Measurements from ENCODE around the gene LGALS9.

GRCh38 chr17:27654136-27654535 is 23.1 kb downstream of the LGALS9 start:
- TF ChIP-seq CTCF (IDR thresholded peaks at IDR 0.05) (no peak), POLR2A (IDR thresholded peaks at IDR 0.05) (no peak)

Data from esophagus squamous epithelium (tissue), 4 donors.